Epithelial cell of prostate (primary cell): ENCODE measurements around the gene PHACTR3.

Experiments
- DNase-seq: peaks from one replicate; pipeline ENCODE4 v3.0.0-alpha.2; 2011; ENCODE audit warnings: low read depth, low spot score
- H3K27ac ChIP-seq: fragments of 450-650 bp; 2 replicates; pipeline ENCODE4 v1.5.1; 2017; ENCODE audit warnings: mild to moderate bottlenecking

Gene PHACTR3

GRCh38 chr20:59723607-59724456, 119.5 kb downstream of the PHACTR3 start:
- DNase-seq = peak; percentile 14
- H3K27ac ChIP-seq = no peak overlapping the region

DNA sequence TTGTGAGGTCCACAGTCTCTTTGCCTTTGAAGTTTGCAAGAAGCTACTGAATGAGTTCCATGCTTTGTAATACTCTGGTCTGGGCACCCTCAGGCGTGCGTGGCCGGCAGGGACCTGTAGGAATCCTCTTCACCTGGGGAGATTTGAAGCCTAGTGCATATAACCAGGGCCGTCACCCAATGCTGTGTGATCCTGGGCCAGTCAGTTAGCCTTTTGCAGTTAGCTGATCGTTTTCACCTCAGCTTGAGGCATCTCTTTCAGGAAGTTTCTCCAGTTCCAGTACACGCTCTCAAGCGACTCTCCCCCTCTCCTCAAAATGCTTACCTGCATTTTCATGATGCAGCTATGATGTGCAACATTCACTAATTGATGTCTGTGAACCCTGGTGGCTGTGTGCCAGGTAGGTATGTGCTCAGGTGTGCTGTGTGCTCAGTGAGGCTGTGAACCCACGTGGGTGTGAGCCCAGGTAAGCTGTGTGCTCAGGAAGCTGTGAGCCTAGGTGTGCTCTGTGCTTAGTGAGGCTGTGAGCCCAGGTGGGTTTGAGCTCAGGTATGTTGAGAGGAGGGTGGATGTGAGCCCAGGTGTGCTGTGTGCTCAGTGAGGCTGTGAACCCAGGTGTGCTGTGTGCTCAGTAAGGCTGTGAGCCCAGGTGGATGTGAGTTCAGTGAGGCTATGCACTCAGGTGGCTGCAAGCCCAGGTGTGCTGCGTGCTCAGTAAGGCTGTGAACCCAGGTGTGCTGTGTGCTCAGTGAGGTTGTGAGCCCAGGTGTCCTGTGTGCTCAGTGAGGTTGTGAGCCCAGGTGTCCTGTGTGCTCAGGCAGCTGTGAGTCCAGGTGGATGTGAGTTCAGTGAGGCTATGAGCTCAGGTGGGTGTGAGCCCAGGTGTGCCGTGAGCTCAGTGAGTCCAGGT, 120.4 kb downstream of the PHACTR3 start:
- no peak for DNase-seq
- no peak overlapping the region for H3K27ac ChIP-seq

DNA sequence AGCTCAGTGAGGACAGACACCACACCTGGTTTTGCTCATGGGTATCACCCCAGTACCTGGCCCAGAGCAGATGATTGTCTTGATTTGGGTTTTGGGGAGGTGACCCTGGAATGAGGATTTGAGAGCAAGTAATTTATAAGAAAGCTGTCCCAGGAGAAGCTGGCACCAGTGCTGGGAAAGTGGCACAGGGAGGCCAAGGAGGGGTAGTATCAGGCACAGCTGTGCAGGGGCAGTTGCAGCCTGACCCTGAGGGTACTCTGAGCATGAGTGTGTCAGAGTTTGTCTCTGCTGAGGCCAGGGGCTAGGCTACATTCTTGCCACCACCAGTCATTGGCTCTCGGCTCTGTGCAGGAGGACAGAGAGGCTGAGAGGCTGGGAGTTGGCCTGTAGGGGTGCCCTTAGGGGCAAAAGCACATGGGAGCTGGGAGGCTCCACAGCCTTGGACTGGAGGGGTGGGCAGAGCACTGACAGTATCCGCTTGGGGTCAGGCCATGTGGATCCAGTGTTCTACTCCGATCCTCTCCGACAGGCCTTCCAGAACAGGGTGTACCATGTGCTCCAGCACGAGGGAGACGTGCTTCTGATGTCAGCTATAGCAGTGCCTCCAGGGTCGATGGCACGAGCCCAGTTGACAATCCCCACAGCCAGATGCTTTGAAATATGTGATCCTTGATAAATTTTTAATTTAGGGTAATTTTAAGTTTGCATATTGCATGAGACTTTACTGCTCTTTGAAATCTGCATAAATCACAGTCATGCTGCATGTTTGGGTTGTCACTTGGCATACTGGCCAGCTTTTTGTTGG, 121.3 kb downstream of the PHACTR3 start:
- no peak overlapping the region for H3K27ac ChIP-seq
- DNase-seq = no peak

- DNase-seq = no peak
- H3K27ac ChIP-seq = no peak overlapping the region
Observed at GRCh38 chr20:59726281-59726595, 121.9 kb downstream of the PHACTR3 start.

DNA sequence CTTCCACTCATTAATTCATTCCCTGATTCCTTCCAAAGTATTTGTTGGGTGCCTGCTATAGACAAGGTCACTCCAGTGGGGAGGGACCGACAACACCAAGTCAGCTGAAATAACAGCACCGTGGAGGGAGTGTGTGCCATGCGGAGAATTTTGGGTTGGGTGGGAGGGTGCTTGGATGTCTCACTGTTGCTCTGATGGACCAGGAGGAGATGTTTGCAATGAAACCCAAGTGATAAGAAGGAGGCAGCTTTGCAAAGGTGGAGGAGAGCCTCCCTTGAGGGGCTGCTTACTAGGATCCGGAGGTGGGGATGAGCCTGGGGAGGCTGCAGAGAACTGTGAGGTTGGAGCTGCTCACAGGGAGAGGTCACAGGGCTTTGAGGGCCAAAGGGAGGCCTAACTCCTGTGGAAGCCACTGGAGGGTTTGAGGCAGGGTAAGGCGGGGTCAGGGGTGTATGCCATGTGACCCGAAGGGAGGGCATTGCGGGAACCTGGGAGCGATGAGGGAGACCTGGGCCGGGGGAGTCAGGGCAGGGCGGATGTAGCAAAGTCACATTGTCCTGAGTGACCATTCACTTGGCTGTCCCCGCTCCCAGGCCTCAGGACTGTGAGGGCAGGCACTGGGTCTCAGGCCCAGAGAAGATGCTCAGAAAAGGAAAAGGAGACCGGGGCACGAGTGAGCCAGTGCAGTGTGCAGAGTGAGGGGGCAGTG, 124.5 kb downstream of the PHACTR3 start:
- no peak overlapping the region for H3K27ac ChIP-seq
- DNase-seq = no peak

DNA sequence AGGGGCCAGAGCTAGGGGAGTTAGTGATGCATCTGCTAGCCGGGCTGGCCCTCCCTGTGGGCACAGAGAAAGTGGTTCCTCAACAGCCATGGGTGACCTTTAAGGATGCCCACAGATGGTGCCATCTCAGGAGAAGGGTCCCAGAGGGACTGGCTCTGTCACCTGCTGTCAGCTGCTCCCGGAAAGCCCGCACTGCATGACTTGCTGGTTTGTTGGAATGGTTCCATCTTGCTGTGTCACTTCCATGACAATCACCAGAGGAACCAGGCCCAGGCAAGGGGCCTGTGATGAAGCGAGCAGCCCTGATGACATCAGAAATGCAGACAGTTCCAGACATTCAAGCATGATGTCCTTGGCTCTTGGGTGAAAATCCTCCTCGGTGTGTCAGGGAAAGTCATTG, 125.2 kb downstream of the PHACTR3 start:
- no peak for DNase-seq
- H3K27ac ChIP-seq = no peak overlapping the region

- DNase-seq = no peak
- H3K27ac ChIP-seq = no peak overlapping the region
Observed at GRCh38 chr20:59730722-59731121, 126.4 kb downstream of the PHACTR3 start.

DNA sequence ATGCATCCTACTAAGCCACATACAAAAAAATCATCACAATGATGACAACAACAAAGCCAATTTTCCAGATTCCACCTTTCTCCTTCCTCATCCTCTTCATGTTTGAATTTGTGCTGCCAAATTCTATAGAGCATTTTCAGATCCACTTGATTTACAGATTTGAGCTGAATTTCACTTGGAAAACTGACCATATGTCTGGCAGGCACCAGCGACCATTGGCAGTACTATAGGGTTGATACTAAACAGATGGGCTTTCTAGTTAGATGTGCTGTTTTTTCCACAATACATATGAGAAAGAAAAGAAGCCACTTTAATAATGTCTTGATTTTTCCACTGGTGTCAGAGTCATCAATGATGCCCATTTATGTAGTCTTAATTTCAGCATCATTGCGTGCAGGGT, 127.0 kb downstream of the PHACTR3 start:
- no peak for DNase-seq
- H3K27ac ChIP-seq = no peak overlapping the region

GRCh38 chr20:59733351-59733750, 129.0 kb downstream of the PHACTR3 start:
- no peak overlapping the region for H3K27ac ChIP-seq
- DNase-seq = no peak

GRCh38 chr20:59735486-59735885, 131.1 kb downstream of the PHACTR3 start:
- no peak for DNase-seq

GRCh38 chr20:59735917-59736316, 131.6 kb downstream of the PHACTR3 start:
- no peak for DNase-seq

More at GRCh38 chr20:59735486-59735885, 131.1 kb downstream of the PHACTR3 start:
- H3K27ac ChIP-seq = no peak overlapping the region

GRCh38 chr20:59736366-59736765, 132.0 kb downstream of the PHACTR3 start:
- no peak for DNase-seq
- H3K27ac ChIP-seq = no peak overlapping the region

More at GRCh38 chr20:59735917-59736316, 131.6 kb downstream of the PHACTR3 start:
- H3K27ac ChIP-seq = no peak overlapping the region

DNA sequence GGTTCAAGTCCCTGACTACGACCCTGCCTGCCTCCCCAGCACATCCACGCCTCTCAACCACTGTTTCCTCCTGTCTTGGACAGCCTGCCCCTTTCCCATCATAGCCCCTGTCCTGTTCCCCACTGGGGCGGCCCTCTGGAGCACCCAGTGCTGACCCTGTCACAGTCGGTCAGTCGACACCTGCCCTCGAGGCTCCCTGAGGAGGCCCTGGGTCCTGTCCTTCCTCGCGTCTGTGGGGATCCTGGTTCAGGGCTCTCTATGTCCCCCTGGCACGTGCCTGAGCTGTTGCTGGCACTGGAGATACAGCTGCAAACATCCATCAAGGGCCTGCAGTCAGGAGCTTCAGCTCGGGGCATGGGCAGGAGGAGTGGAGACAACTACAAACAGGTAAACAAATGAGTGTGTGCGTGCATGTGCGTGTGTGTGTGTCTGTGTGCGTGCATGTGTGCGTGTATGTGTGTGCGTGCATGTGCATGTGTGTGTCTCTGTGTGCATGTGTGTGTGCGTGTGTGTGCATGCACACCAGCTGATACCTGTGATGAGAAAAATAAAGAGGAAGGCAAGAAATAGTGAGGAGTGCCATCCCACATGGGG, 132.8 kb downstream of the PHACTR3 start:
- no peak for DNase-seq
- no peak overlapping the region for H3K27ac ChIP-seq

DNA sequence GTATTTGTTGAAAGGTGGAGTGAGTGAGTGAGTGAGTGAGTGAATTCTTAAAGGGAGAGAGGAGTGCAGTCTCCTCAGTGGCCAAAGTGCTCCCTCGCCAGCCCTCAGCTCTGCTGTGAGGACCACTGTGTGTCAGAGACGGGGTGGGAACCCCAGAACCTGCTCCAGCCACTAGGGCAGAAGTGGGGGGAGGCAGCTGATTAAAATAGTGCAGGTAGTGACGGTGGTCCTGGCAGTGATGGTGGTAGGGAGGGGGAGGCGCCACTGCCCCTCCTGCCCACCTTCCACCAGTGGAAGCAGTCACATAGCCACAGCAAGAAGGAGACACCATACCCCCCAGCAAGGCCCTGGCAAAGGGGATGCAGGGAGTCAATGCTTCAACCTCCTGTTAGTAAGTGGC, 133.5 kb downstream of the PHACTR3 start:
- no peak for DNase-seq
- no peak overlapping the region for H3K27ac ChIP-seq

DNA sequence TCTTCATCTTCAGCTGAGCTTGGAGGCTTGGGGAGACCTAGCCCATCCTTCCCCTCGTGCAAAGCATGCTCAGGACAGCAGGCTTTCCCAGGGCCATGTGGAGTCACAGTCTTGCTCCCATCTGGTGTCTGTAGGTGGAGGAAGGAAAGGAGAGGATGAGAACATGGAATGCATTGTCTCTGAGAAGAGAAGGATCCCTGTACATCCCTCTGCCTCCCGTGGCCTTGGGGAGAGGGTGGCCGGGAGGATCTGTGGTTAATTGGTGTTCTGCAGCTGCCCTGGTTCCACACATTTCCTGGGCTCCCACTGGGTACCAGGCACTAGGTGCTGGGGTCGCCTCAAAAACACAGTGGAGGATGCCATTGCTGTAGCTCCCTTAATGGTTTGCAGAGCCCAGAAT, 134.5 kb downstream of the PHACTR3 start:
- DNase-seq = no peak
- no peak overlapping the region for H3K27ac ChIP-seq

DNA sequence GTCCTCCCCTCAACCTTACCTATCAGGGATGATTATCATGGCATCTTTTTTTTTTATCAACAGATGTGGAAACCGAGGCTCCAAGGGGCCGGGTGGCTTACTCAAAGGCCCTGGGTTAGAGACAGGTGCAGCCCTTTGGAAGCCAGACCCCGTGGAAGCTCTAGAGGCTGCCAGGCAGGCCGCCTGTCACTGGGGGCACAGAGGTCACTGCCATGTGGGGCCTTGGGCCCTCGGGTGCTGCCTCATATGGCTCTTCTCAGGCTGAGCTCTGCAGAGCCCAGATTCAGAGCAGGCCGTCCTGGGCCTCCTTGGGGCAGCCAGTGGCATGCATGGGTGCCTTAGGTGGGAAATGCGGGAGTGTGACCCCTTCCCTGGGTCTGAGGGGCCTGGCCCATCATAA, 136.3 kb downstream of the PHACTR3 start:
- H3K27ac ChIP-seq = no peak overlapping the region
- no peak for DNase-seq

DNA sequence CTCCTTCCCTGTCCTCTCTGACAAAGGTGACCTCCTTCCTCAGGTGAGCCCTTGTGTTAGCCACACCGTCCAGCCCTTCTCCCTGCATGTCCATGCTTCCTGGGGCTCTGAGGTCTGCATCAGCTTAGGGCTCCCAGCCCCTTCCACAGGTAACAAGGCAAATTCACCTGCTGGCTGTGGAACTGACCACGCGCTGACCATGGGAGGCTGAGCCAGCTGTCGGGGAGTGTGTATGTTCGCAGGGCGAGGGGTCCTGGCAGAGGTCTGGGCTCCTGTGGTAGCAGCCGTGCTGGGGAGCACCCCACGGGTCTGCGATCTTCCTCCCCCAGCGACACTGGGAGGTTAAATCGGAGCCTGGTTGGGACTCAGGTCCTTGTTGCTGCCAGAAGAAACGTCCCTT, 136.7 kb downstream of the PHACTR3 start:
- DNase-seq = no peak
- H3K27ac ChIP-seq = no peak overlapping the region

DNA sequence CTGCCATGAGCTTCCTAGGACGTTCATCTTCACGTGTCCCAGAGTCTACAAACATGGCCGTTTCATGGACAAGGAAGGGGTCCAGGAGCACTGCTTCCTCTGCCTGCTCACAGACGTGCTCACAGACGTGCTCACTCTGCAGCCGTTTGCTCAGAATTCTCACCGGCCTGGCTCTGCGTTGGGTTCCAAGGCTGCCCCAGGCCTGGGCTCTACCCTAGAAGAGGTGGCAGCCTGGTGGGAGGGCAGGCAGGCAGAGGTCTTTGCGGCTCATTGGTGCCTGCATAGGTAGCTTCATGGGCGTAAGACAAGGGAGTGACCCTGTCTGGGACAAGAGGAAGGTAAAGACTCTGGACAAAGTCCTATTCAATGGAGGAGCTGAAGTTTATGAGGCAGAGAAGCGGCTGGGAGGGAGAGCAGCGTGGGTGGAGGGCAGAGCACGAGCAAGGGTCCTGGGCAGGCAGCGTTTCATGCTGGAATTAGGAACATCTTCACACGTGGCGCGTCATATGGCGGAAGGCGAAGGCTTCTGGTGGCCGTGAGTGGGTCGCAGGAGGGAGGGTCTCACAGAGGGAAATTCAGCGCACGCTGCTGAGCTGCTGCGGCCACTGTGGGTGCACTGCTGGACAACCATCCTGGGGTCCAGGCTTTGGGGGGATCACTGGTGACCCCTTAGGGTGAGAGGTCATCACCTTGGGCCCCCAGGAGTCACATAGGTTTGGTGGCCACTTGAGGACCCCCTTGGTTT, 138.2 kb downstream of the PHACTR3 start:
- H3K27ac ChIP-seq = no peak overlapping the region

GRCh38 chr20:59743308-59743707, 139.0 kb downstream of the PHACTR3 start:
- DNase-seq = no peak

More for the DNA sequence above, 138.2 kb downstream of the PHACTR3 start:
- DNase-seq = no peak

More at GRCh38 chr20:59743308-59743707, 139.0 kb downstream of the PHACTR3 start:
- H3K27ac ChIP-seq = no peak overlapping the region
